C1 segment of cervical spinal cord (tissue), 14 donors: ENCODE data around the gene ATG9B.

Experiments
- DNase-seq, 14 donors: peaks; one replicate each; lab custom pipeline; 2025; lab: John Stamatoyannopoulos, UW

ATG9B gene, protein sequence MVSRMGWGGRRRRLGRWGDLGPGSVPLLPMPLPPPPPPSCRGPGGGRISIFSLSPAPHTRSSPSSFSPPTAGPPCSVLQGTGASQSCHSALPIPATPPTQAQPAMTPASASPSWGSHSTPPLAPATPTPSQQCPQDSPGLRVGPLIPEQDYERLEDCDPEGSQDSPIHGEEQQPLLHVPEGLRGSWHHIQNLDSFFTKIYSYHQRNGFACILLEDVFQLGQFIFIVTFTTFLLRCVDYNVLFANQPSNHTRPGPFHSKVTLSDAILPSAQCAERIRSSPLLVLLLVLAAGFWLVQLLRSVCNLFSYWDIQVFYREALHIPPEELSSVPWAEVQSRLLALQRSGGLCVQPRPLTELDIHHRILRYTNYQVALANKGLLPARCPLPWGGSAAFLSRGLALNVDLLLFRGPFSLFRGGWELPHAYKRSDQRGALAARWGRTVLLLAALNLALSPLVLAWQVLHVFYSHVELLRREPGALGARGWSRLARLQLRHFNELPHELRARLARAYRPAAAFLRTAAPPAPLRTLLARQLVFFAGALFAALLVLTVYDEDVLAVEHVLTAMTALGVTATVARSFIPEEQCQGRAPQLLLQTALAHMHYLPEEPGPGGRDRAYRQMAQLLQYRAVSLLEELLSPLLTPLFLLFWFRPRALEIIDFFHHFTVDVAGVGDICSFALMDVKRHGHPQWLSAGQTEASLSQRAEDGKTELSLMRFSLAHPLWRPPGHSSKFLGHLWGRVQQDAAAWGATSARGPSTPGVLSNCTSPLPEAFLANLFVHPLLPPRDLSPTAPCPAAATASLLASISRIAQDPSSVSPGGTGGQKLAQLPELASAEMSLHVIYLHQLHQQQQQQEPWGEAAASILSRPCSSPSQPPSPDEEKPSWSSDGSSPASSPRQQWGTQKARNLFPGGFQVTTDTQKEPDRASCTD

DNA sequence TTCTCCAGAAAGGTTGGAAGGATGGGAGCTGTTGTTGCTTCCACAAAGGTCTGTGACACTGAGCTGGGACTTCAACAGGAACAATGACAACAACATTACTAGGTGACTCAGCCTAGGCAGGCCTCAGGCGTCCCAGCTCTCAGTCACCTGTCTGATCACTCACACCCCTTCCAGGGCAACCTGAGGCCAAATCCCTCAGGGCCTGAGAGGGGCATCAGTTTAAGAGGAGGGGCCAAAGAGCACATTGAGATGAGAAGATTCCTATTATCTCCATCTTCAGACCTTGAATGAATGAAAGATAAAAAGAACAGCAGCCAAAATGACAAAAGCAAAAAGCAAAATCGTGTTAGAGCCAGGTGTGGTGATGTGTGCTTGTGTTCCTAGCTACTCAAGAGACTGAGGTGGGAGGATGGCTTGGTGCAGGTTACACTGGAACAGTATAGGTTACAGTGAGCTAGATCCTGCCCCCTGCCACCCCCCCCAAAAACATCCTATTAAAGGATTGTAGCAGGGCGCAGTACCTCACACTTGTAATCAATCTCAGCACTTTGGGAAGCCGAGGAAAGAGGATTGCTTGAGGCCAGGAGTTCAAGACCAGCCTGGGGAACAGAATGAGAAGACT lies at the start of gene ATG9B:
TSS of gene ATG9B (minus strand) at position 60 of the 622 bp plus-strand sequence. CDS start 71 bp downstream, outside the sequence.
- DNase-seq = no peak

DNA sequence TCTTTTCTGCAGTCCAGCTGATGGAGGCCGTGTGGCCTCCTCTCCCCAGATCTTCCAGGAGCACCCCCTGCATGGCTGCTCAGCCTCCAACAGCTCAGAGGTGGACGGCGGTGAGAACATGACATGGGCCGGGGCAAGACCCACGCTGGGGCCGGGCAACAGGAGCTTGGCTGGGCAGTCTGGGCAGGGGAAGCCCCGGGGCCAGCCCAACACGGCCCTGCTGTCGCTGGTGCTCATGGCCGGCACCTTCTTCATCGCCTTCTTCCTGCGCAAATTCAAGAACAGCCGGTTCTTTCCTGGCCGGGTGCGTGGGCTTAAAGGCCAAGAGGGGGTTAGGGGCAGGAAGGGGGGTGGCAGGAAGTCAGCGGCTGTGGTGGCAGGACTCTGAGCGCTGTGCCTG lies 49.7 kb upstream of the ATG9B start:
- no peak for DNase-seq

DNA sequence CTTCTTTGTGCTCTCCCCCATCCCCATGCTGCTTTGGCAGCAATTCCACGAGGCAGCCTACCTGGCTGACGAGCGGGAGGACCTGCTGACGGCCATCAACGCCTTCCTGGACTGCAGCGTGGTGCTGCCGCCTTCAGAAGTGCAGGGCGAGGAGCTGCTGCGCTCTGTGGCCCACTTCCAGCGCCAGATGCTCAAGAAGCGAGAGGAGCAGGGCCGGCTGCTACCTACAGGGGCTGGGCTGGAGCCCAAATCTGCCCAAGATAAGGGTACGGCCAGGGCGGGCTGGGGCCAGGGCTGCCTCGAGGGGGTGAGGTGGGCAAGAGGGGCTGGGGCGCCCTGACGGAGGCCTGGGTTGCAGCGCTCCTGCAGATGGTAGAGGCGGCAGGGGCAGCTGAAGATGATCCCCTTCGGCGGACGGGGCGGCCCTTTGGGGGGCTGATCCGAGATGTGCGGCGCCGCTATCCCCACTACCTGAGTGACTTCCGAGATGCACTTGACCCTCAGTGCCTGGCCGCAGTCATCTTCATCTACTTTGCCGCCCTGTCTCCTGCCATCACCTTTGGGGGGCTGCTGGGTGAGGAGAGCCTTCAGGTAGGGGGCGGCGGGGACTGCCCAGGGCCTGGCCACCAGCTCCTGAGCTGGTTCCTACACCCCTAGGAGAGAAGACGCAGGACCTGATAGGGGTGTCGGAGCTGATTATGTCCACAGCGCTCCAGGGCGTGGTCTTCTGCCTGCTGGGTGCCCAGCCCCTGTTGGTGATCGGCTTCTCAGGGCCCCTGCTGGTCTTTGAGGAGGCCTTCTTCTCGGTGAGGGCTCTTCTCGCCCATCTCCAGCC lies 47.0 kb upstream of the ATG9B start:
- no peak for DNase-seq

DNA sequence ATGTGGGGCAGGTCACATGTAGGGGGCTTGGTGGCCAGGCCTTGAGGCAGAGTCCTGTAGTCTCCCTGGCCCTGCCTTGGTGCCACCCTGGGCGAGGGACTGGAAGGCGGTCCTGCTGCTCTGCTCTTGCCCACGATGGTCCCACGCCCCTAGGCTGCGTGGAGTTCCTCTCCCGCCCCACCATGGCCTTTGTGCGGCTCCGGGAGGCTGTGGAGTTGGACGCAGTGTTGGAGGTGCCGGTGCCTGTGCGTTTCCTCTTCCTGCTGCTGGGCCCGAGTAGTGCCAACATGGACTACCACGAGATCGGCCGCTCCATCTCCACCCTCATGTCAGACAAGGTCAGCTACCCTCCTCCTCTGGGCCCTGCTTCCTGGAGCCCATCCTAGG lies 46.3 kb upstream of the ATG9B start:
- no peak for DNase-seq

DNA sequence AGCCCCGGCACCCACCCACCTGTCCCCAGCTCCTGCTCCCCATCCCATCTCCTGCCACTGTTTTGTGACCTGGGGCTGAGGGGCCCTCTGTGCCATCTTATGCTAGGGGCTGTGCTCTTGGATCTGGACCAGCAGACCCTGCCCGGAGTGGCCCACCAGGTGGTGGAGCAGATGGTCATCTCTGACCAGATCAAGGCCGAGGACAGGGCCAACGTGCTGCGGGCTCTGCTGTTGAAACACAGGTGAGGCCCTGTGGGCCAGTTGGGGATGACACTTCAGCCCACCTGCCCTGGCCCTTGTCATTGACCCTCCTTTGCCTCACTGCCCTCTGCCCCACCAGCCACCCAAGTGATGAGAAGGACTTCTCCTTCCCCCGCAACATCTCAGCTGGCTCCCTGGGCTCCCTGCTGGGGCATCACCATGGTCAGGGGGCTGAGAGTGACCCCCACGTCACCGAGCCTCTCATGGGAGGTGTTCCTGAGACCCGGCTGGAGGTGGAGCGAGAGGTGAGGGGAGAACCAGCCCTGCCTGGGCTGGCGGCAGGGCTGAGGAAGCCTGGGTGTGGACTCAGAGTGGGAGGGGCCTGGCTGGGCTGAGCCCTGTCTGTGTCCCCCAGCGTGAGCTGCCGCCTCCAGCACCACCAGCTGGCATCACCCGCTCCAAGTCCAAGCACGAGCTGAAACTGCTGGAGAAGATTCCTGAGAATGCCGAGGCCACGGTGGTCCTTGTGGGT lies 45.7 kb upstream of the ATG9B start:
- DNase-seq = no peak

- no peak for DNase-seq
These were observed 43.9 kb upstream of the ATG9B start for GRCh38 chr7:151068069-151068773.

DNA sequence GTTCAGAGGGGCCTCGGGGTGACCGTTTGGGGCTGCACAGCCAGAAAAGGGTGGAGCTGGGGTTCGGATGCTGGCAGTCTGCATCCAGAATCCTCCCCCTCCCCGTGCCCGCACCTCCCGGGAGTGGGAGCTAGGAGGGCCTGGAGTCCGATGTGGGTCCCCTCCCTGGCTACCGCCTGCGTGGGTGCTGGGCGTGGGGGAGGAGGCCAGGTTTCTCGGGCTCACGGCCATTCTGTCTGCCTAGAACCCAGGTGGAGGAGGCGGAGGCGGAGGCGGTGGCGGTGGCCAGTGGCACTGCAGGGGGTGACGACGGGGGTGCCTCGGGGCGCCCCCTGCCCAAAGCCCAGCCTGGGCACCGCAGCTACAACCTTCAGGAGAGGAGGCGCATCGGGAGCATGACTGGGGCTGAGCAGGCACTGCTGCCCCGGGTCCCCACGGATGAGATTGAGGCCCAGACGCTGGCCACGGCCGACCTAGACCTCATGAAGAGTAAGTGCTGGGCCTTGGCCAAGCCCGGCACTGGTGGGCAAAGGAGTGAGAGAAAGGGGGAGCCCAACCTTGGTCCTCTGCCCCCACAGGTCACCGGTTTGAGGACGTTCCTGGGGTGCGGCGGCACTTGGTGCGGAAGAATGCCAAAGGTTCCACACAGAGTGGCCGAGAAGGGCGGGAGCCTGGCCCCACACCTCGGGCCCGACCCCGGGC lies 42.1 kb upstream of the ATG9B start:
- no peak for DNase-seq

DNA sequence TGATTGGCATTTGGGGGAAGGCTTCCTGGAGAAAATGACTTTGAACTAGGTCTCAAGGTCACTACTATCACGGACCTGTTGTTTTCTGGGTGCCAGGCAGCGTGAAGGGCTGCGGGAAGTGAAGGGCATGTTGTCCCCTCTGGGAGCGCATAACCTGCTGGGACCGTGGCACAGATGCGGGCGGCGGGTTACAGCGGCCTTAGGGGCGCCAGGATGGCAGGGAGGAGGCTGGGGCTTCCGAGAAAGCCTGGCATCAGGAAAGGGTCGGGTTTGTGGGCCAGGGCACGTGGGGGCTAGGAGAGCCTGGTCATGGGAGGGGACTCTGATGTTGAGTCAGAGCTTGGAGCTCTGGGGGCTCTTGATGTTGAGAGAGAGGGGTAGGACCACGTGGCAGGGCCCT lies 41.2 kb upstream of the ATG9B start:
- DNase-seq = no peak

DNA sequence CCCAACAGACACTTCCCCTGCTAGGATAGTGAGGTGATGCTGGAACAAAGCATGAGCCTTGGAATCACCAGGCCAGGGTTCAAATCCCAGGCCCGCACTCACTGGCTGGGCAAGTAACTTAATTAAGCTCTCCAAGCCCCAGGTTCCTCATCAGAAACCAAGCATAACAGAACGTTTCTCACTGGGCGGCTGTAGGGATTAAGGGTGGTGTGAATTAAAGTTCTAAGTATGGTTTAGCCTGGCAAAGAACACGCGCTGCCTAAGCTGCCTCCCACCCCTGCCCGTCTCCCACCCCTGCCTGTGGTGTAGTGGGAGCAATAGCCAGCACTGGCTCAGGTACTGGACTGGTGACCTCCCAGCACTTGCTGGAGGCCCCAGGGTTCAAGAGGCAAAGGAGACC lies 40.7 kb upstream of the ATG9B start:
- DNase-seq = no peak

GRCh38 chr7:151064454-151064853 lies 40.2 kb upstream of the ATG9B start:
- DNase-seq = no peak

DNA sequence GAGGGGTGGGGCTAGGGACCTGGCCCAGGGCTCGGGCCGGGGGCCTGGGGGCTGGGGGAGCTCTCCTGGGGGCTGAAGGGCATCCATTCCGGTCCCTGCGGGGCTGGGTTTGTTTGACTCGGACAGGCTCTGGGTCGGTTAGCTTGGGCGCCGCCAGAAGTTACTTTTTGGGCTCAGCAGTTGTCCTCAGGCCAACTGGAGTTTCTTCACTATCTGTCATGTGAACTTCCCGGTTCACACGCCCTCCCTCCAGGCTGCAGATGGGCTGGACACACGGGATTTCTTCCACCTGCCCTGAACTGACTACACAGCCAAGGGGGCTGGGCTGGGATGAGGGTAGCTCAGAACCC lies 38.9 kb upstream of the ATG9B start:
- no peak for DNase-seq

DNA sequence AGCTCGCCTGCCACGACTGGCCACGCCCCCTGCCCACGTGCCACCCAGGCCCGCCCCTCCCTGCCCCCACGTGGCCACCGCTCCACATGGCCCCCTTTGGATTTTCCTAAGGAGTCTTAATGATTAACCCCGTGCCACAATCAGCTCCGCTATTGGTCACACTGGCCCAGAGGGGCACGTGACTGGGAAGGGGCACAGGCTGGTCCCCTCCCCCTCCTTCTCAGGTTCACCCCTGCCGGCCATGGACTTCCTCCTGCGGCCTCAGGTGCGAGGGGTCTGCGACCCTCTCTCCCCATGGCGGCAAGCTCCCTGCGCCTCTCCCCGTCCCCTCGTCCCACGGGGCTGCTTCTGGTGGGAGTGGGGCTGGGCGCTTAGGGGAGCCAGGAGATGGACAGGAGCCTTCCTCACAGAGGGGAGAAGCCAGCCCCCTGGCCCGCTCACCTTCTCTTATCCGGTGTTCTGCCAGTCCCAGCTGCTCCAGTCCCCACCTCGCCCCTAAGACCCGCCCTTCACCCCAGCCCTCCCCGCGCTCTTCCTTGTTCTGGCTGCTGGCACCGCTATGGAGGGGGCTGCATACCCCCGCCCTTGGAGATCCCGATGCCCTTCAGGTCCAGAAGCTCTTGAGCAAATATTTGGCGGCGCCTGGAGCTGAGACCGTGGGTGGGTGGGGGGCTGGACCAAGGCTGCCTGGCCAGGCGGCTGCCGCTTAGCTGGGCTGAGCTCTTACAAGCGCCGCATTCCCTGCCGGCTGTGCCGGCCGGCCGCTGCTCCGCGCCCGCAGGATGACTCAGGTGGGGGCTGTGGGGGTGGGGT lies 38.3 kb upstream of the ATG9B start:
- no peak for DNase-seq

DNA sequence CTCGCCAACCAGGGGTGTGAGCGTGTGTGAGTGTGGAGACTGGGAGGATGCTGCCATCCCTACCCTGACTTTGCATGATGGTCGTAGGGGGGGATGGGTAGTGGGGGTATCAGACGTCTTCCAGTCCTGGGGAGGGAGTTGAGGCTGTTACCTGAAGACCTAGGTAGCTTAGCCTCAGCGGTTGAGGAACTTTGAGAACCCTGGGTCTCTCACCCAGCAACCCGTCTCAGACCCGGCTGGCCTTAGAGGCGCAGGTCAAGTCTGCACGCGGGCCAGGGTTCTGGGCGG lies 37.8 kb upstream of the ATG9B start:
- DNase-seq = no peak

DNA sequence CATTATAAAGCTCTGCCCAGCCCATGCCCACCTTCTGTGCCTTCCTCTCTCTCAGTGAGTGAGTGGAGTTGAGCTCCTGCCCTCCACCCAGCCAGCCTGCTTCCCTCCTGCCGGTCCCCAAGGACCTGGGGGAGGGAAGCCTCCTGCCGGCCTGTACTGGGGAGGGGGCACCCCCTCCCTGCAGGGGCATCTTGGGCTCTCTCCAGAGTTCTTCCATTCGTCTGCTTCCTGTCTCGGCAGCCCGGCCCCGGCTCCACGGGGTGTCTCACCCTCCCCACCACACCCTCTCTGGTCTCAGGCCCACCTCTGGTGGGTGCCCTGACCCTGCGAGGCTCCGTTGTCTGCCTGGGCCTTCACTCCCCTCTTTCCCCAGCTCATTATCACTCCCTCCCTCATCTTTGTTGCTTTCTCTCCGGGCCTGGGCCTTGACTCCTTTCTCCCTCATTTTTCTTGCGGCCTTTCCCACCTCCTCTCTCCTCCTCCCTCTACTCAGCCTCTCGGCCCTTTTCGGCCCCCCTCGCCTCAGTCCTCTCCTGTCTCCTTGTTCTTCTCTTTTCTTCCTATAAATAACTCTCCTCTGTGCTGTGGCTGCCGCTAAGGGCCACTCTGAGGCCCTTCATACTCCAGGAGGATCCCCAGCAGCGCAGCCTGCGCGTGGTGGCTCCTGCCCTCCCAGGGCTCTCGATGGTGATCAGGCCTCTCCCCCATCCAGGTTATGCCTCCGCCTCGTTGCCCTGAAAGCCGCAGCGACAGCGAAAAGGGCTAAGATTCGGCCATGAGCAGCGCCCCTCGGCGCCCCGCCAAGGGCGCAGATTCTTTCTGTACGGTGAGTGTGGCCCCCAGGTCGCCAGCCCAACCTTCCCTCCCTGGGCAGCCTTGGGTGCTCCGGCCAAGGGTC lies 37.2 kb upstream of the ATG9B start:
- no peak for DNase-seq

GRCh38 chr7:151060416-151061212 lies 36.3 kb upstream of the ATG9B start:
- peak in 9 of 14 donors; percentile 6 to 63 (median 49) for DNase-seq

DNA sequence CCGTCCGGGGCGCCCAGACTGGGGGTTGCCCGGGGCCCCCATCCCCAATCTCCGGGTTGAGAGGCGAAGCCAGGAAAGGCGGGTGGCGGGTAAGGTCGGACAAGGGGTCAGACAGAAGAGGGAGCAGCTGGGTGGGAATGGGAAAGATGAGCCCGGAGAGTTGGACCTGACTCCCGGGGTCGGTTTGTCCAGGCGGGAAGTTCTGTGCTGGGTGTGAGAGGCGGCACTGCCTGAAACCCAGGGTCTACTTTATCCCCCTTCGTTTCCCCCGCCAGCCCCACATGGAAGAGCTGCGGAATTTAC lies 35.8 kb upstream of the ATG9B start:
- DNase-seq = no peak
